Right lobe of liver (tissue), 4 donors: ENCODE measurements around the gene ZNF800.

ENCODE experiments used
- CTCF ChIP-seq, 4 donors: fragments of 200-600 bp in 3 of 4; fragments of 450-650 bp in 1 of 4; IDR thresholded peaks; one replicate each; pipeline versions ENCODE4 v1.5.1 to v1.8.0; 2016 to 2022; ENCODE audit warnings: antibody characterized with exemption in 4 of 4, mild to moderate bottlenecking in 2 of 4
- POLR2A ChIP-seq: fragments of 450-650 bp; IDR thresholded peaks from one replicate; pipeline ENCODE4 v1.6.1; 2017; ENCODE audit warnings: antibody characterized with exemption, mild to moderate bottlenecking
- donor health status: DM: no; HTN: no; CAD: no.
- donor health status: DM: no; HTN: no; CAD: no.
- donor health status: DM: no; HTN: yes; CAD: no.

DNA sequence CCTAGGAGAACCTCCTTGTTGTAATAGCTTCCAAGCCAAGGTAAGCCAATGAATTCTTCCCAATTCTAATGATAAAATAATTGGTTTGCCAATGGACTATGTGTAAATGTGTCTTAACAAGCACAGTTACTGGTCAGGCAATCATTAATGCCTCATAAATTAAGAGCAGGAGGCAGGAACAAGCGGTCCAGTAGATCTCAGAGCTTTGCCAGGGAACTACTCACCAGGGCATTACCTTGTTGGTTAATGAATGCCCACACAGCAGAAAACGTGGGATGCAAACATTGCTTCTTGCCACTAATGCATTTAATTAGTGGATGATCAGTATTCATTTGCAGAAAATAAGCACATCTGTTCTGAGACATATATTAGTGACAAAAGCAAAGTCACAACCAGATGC, 26.7 kb upstream of the ZNF800 start:
- no peak for TF ChIP-seq POLR2A
- TF ChIP-seq CTCF (IDR thresholded peaks at IDR 0.05), result no peak
